Astrocyte of the cerebellum (primary cell): ENCODE data around the gene RAB37.

Experiments used
- DNase-seq: peaks from one replicate; pipeline ENCODE4 v3.0.0-alpha.2; 2011; ENCODE audit warnings: low read depth
- H3K4me3 ChIP-seq: 2 replicates; pipeline ENCODE4 v1.5.1; 2011; ENCODE audit warnings: mild to moderate bottlenecking, low read depth, low read length, moderate library complexity
- in situ Hi-C: cut with HindIII; loops from 2 replicates; pipeline ENCODE4 v1.10.0; 2017; ENCODE audit warnings: low sequenced_read_pairs
- TF ChIP-seq, protein P1 (sequence below): IDR thresholded peaks from 2 replicates; pipeline ENCODE4 v1.5.1; 2012; ENCODE audit warnings: low read length, low read depth, moderate library complexity, mild to moderate bottlenecking; ENCODE audit errors: missing control alignments

RAB37 gene

DNA sequence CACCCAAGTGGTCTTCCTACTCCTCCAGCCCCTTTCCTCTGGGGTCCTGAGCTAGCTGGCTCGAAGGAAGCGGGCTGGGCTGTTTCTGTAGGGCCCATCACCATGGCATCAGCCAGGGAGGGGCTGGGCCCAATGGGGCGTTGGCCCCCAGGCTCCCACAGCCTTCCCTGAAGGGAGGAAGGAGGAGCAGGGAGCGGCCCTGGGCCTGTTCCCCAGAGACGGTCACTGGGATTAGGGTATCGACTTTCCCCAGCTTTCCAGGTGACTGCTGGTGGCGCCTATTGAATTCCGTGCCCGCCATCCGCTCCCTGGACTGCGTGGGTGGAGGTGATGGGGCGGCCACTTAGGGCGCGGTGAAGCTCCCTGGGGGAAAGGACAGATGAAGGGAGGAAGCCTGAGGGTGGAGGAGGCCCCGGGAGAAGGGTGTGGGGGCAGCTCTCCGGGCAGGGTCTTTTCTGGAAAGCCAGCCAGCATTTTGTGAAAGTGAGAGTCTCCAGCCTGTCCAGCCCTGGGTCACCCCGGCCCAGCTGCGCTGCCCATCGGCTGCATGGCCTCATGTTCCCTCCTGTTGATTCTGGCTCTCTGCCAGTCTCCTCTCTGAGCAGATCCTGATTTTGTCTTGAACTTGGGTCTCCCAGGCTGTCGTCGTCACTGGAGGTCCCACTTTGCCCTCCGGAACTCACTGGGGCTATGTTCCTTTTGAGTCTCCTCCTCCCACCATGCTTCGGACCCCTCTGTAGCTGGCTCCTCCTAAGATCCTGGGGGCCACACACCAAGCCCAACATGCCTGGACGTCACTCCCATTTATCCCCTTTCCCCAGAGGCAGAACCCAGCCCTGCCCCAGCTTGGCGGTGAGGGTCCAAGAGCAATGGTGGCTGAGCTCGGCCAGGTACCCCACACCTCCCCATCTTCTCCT lies 21.1 kb downstream of the RAB37 start:
- in situ Hi-C loops = no loop called here
- no peak for DNase-seq
- H3K4me3 ChIP-seq = no peak overlapping the region

DNA sequence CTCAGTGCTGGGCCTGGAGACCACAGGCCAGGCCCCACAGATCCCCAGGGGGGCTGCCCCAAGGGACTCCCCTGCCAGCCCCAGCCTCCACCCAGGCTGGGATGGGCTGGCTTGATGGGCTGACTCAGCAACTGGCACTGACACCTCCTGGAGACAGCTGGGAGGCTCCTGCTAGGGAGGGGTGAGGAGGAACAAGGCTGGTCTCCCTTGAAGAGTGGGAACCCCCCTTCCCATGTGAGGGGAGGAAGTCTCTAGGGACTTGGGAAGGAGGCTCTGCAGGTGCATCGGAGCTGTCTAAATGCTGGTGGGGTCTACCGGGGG lies 21.8 kb downstream of the RAB37 start:
- H3K4me3 ChIP-seq = no peak overlapping the region
- TF ChIP-seq, protein P1, sequence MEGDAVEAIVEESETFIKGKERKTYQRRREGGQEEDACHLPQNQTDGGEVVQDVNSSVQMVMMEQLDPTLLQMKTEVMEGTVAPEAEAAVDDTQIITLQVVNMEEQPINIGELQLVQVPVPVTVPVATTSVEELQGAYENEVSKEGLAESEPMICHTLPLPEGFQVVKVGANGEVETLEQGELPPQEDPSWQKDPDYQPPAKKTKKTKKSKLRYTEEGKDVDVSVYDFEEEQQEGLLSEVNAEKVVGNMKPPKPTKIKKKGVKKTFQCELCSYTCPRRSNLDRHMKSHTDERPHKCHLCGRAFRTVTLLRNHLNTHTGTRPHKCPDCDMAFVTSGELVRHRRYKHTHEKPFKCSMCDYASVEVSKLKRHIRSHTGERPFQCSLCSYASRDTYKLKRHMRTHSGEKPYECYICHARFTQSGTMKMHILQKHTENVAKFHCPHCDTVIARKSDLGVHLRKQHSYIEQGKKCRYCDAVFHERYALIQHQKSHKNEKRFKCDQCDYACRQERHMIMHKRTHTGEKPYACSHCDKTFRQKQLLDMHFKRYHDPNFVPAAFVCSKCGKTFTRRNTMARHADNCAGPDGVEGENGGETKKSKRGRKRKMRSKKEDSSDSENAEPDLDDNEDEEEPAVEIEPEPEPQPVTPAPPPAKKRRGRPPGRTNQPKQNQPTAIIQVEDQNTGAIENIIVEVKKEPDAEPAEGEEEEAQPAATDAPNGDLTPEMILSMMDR = no peak
- DNase-seq = no peak
- in situ Hi-C loops = no loop called here

More for the DNA sequence above, 21.1 kb downstream of the RAB37 start:
- TF ChIP-seq, protein P1 = no peak

DNA sequence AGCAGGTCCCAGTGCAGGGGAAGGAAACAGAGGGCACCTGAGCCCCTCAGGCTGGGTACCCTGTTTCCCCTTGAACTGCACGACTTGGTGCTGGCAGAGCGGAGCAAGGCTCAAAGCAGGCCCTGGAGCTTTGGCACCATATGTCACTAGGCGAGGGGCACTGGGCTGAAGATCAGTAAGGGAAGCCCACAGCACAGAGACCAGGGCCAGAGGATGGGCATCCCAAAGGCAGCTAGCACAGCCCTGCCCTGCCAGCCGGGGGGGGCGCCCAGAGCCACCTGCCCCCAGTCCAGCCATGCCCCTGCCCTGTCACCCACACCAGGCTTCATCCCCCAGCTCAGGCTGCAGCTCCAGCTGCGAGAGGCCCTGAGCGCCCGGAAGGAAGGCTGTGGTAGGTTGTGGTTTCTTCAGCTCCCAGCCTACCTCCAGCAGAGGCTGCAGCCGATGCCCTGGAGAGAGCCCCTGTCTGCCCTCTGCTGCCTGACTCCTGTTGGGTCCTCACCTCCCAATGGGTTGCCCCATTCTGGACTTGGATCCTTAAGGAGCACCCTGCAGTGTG lies 22.3 kb downstream of the RAB37 start:
- in situ Hi-C loops = no loop called here
- DNase-seq = no peak
- no peak overlapping the region for H3K4me3 ChIP-seq
- TF ChIP-seq, protein P1 = no peak

DNA sequence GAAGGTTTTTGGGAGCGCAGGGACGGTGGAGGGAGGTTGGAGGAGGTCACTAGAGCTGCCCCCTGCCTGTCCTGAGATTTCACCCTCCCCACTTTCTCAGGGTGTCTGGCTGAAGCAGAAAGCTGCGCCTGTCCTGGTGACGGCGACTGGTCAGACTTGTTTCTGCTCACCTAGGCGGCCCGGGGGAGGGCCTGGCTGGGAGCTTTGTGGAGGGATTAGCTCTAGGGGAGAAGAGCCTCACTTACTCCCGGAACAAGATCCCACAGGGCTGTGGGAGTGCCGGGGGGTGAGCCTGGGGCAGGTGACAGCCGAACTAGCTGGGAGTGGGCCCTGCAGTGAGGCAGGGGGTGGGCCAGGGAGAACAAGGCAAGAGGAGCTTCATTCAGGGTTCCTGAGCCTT lies 22.9 kb downstream of the RAB37 start:
- TF ChIP-seq, protein P1 = no peak
- in situ Hi-C loops = no loop called here
- no peak overlapping the region for H3K4me3 ChIP-seq
- DNase-seq = no peak

- TF ChIP-seq, protein P1 = no peak
- H3K4me3 ChIP-seq = no peak overlapping the region
Observed at GRCh38 chr17:74760404-74761105, 23.5 kb downstream of the RAB37 start.

GRCh38 chr17:74761419-74761818 lies 24.4 kb downstream of the RAB37 start:
- in situ Hi-C loops = no loop called here

More at GRCh38 chr17:74760404-74761105, 23.5 kb downstream of the RAB37 start:
- no peak for DNase-seq
- in situ Hi-C loops = no loop called here

More at GRCh38 chr17:74761419-74761818, 24.4 kb downstream of the RAB37 start:
- H3K4me3 ChIP-seq = no peak overlapping the region
- no peak for DNase-seq
- TF ChIP-seq, protein P1 = no peak
